Liver (tissue), 9 donors: ENCODE results near the gene PIR. TPM values are rescaled to one million over a fixed set of nuclear protein-coding genes. Genes with fewer than 3 reads are reported as not detected.

Experiments
- DNase-seq: peaks from one replicate; pipeline ENCODE4 v3.0.0-alpha.2; 2017; ENCODE audit warnings: low spot score
- H3K27ac ChIP-seq, 2 donors: one replicate each; pipeline ENCODE4 v1.7.0; 2013; ENCODE audit warnings: inconsistent platforms in 2 of 2, low read length in 2 of 2, control low read depth in 1 of 2, low read depth in 1 of 2, mild to moderate bottlenecking in 1 of 2
- H3K27me3 ChIP-seq, 4 donors: one replicate each; pipeline versions ENCODE4 v1.6.1 to v1.7.0; 2013; ENCODE audit warnings: low read length in 3 of 4, inconsistent platforms in 1 of 4, mild to moderate bottlenecking in 1 of 4, moderate library complexity in 1 of 4; ENCODE audit not compliant: control insufficient read depth in 4 of 4, insufficient read depth in 4 of 4
- H3K36me3 ChIP-seq, 4 donors: one replicate each; pipeline versions ENCODE4 v1.6.1 to v1.7.0; 2013; ENCODE audit warnings: low read length in 3 of 4, mild to moderate bottlenecking in 3 of 4, low read depth in 1 of 4, moderate library complexity in 1 of 4; ENCODE audit not compliant: control insufficient read depth in 4 of 4, insufficient read depth in 3 of 4
- H3K4me1 ChIP-seq, 4 donors: one replicate each; pipeline versions ENCODE4 v1.6.1 to v1.7.0; 2013; ENCODE audit warnings: low read length in 3 of 4, mild to moderate bottlenecking in 3 of 4, moderate library complexity in 1 of 4; ENCODE audit not compliant: control insufficient read depth in 4 of 4, insufficient read depth in 4 of 4
- H3K4me3 ChIP-seq, 3 donors: one replicate each; pipeline versions ENCODE4 v1.6.1 to v1.7.0; 2013; ENCODE audit warnings: low read length in 3 of 3, control low read depth in 1 of 3, low read depth in 1 of 3, mild to moderate bottlenecking in 1 of 3
- H3K9ac ChIP-seq, 2 donors: one replicate each; pipeline ENCODE4 v1.7.0; 2013; ENCODE audit warnings: low read length in 2 of 2, mild to moderate bottlenecking in 2 of 2, moderate library complexity in 2 of 2, control low read depth in 1 of 2, low read depth in 1 of 2
- H3K9me3 ChIP-seq, 4 donors: one replicate each; pipeline versions ENCODE4 v1.6.1 to v1.7.0; 2013; ENCODE audit warnings: low read length in 3 of 4; ENCODE audit not compliant: control insufficient read depth in 4 of 4
- EGR1 ChIP-seq, 2 donors: IDR thresholded peaks; 2 replicates each; pipeline ENCODE4 v1.6.1; 2016 to 2018; ENCODE audit warnings: antibody characterized with exemption in 2 of 2, low read depth in 2 of 2
- FOXA1 ChIP-seq: IDR thresholded peaks from 2 replicates; pipeline ENCODE4 v1.6.1; 2016; ENCODE audit warnings: antibody characterized with exemption
- FOXA2 ChIP-seq: IDR thresholded peaks from 2 replicates; pipeline ENCODE4 v1.6.1; 2016; ENCODE audit warnings: antibody characterized with exemption
- GABPA ChIP-seq, 2 donors: IDR thresholded peaks in 1 of 2; conservative IDR thresholded peaks in 1 of 2; 2 replicates each; pipeline ENCODE4 v1.6.1; 2016; ENCODE audit warnings: antibody characterized with exemption in 2 of 2, mild to moderate bottlenecking in 1 of 2, moderate library complexity in 1 of 2
- HNF4A ChIP-seq, 2 donors: conservative IDR thresholded peaks; 2 replicates each; pipeline ENCODE4 v1.6.1; 2016; ENCODE audit warnings: antibody characterized with exemption in 2 of 2, mild to moderate bottlenecking in 2 of 2
- HNF4G ChIP-seq: IDR thresholded peaks from 2 replicates; pipeline ENCODE4 v1.6.1; 2016; ENCODE audit warnings: antibody characterized with exemption
- JUND ChIP-seq, 2 donors: IDR thresholded peaks; 2 replicates each; pipeline ENCODE4 v1.6.1; 2016; ENCODE audit warnings: antibody characterized with exemption in 2 of 2
- NR2F2 ChIP-seq: IDR thresholded peaks from 2 replicates; pipeline ENCODE4 v1.6.1; 2016; ENCODE audit warnings: antibody characterized with exemption
- RXRA ChIP-seq, 2 donors: IDR thresholded peaks; 2 replicates each; pipeline ENCODE4 v1.6.1; 2017 to 2018; ENCODE audit warnings: antibody characterized with exemption in 2 of 2, mild to moderate bottlenecking in 1 of 2
- TAF1 ChIP-seq: conservative IDR thresholded peaks from 2 replicates; pipeline ENCODE4 v1.6.1; 2016; ENCODE audit warnings: antibody characterized with exemption, mild to moderate bottlenecking
- WGBS: extraction: QIAGEN DNeasy Blood & Tissue Kit; methylation state at CpG from one replicate; pipeline ENCODE4 v1.1.7; 2013; 5-methylcytosine and 5-hydroxymethylcytosine counted together
- polyA plus RNA-seq, 2 donors: library from polyadenylated mRNA; stranded (reverse) in 1 of 2; unstranded in 1 of 2; fragments of 200-250 nt in 1 of 2; fragments of >200 nt in 1 of 2; fragmentation: Nextera tagmentation in 1 of 2; extraction: Ambion mirVana in 1 of 2; gene quantifications; one replicate each; pipeline versions ENCODE4 v1.2.1 to v1.2.3, GENCODE V29; 2013 to 2015
- total RNA-seq, 2 donors: library from RNA; depleted of rRNA; stranded (reverse); fragments of >200 nt; gene quantifications; one replicate each; pipeline ENCODE4 v1.2.3, GENCODE V29; 2014
- TF ChIP-seq, protein P1 (sequence below): IDR thresholded peaks from 2 replicates; pipeline ENCODE4 v1.6.1; 2016; ENCODE audit warnings: antibody characterized with exemption, mild to moderate bottlenecking
- TF ChIP-seq, protein P2 (sequence below): IDR thresholded peaks from 2 replicates; pipeline ENCODE4 v1.6.1; 2016; ENCODE audit warnings: antibody characterized with exemption
- TF ChIP-seq, protein P3 (sequence below): IDR thresholded peaks from 2 replicates; pipeline ENCODE4 v1.6.1; 2016; ENCODE audit warnings: antibody characterized with exemption
- donor health status: healthy.
- donor health status: healthy.
- donor health status: healthy.
- donor health status: healthy.
- donor health status: healthy.

The PIR gene
- total and polyA plus RNA-seq, 4 donors = 9.0 to 24.7 (median 17.0) TPM

DNA sequence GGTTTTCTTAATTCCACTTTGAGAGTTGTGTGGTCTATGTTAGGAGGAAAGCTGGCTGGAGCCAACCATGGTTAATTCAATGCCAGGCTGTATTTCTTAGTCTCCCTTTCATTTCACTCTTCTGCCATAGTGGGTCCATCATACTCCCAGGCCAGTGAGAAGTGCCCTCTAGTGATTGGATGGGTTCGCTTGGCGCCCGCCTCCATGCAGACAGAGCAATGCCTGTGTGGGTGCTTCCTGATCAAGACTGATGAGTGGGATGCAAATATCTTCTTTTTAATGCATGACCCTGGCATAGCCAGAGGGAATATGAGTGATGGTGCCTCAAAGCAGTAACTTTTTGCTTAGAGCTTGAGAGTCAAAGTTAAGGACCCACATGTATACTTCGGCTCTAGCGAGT lies 13.9 kb upstream of the PIR start (continued):
- TF ChIP-seq, protein P1, sequence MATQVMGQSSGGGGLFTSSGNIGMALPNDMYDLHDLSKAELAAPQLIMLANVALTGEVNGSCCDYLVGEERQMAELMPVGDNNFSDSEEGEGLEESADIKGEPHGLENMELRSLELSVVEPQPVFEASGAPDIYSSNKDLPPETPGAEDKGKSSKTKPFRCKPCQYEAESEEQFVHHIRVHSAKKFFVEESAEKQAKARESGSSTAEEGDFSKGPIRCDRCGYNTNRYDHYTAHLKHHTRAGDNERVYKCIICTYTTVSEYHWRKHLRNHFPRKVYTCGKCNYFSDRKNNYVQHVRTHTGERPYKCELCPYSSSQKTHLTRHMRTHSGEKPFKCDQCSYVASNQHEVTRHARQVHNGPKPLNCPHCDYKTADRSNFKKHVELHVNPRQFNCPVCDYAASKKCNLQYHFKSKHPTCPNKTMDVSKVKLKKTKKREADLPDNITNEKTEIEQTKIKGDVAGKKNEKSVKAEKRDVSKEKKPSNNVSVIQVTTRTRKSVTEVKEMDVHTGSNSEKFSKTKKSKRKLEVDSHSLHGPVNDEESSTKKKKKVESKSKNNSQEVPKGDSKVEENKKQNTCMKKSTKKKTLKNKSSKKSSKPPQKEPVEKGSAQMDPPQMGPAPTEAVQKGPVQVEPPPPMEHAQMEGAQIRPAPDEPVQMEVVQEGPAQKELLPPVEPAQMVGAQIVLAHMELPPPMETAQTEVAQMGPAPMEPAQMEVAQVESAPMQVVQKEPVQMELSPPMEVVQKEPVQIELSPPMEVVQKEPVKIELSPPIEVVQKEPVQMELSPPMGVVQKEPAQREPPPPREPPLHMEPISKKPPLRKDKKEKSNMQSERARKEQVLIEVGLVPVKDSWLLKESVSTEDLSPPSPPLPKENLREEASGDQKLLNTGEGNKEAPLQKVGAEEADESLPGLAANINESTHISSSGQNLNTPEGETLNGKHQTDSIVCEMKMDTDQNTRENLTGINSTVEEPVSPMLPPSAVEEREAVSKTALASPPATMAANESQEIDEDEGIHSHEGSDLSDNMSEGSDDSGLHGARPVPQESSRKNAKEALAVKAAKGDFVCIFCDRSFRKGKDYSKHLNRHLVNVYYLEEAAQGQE = no peak

DNA sequence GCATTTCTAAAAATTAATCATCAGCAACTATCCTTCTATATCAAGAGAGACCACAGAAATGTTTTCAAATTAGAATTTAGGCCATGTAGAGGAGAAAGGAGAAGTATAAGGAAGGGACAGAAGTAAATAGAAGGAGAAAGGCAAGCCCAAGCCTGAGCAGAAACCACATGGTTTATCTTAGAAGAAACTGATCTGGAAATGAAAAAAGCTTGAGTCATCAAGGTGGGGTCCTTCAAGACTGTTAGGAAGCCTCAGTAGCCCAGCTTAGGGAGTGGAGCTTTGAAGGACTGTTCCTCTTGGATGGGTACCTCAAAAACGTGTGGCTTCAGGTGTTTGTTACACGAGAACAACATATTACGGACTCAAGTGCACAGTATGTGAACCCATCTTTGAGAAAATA lies 12.0 kb upstream of the PIR start:
- no peak overlapping the region for H3K9ac ChIP-seq
- H3K27ac ChIP-seq = no peak overlapping the region
- no peaks in the 10 kb centered on the region for H3K27me3 ChIP-seq
- no peaks in the 10 kb centered on the region for H3K9me3 ChIP-seq
- no peaks in the 10 kb centered on the region for H3K36me3 ChIP-seq
- H3K4me3 ChIP-seq = no peak overlapping the region
- no peak for DNase-seq
- no peaks in the 10 kb centered on the region for H3K4me1 ChIP-seq
- 84% methylated on average over 3 of the region's 3 CpGs for WGBS
- no peak for TF ChIP-seq FOXA2
- no peak for TF ChIP-seq EGR1 (IDR thresholded peaks at IDR 0.05; ENCODE audit: low read depth in 2 of 2)
- TF ChIP-seq GABPA (IDR thresholded peaks at IDR 0.05 in 1 of 2, conservative IDR thresholded peaks at IDR 0.05 in 1 of 2) = no peak

- no peak for DNase-seq
- Histone ChIP-seq H3K27ac (no peak overlapping the region), H3K4me3 (no peak overlapping the region), H3K36me3 (no peaks in the 10 kb centered on the region), H3K27me3 (no peaks in the 10 kb centered on the region), H3K4me1 (no peaks in the 10 kb centered on the region), H3K9ac (no peak overlapping the region), H3K9me3 (no peaks in the 10 kb centered on the region)
- TF ChIP-seq HNF4G = no peak
- TF ChIP-seq RXRA (IDR thresholded peaks at IDR 0.05) = no peak
- TF ChIP-seq, protein P2, sequence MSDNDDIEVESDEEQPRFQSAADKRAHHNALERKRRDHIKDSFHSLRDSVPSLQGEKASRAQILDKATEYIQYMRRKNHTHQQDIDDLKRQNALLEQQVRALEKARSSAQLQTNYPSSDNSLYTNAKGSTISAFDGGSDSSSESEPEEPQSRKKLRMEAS = no peak
- no peak for TF ChIP-seq JUND (IDR thresholded peaks at IDR 0.05)
- TF ChIP-seq TAF1 = no peak
- TF ChIP-seq GABPA (IDR thresholded peaks at IDR 0.05 in 1 of 2, conservative IDR thresholded peaks at IDR 0.05 in 1 of 2) = no peak
- no peak for TF ChIP-seq HNF4A (conservative IDR thresholded peaks at IDR 0.05)
- TF ChIP-seq, protein P1 = no peak
- TF ChIP-seq, protein P3, sequence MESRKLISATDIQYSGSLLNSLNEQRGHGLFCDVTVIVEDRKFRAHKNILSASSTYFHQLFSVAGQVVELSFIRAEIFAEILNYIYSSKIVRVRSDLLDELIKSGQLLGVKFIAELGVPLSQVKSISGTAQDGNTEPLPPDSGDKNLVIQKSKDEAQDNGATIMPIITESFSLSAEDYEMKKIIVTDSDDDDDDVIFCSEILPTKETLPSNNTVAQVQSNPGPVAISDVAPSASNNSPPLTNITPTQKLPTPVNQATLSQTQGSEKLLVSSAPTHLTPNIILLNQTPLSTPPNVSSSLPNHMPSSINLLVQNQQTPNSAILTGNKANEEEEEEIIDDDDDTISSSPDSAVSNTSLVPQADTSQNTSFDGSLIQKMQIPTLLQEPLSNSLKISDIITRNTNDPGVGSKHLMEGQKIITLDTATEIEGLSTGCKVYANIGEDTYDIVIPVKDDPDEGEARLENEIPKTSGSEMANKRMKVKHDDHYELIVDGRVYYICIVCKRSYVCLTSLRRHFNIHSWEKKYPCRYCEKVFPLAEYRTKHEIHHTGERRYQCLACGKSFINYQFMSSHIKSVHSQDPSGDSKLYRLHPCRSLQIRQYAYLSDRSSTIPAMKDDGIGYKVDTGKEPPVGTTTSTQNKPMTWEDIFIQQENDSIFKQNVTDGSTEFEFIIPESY = no peak
- TF ChIP-seq NR2F2 = no peak
- TF ChIP-seq FOXA1 = no peak
- WGBS = 91% methylated on average over 1 of the region's 1 CpG
Measured at GRCh38 chrX:15504661-15505060, 11.5 kb upstream of the PIR start.
